Measurements from ENCODE around the gene PRKAA2.

The PRKAA2 gene

DNA sequence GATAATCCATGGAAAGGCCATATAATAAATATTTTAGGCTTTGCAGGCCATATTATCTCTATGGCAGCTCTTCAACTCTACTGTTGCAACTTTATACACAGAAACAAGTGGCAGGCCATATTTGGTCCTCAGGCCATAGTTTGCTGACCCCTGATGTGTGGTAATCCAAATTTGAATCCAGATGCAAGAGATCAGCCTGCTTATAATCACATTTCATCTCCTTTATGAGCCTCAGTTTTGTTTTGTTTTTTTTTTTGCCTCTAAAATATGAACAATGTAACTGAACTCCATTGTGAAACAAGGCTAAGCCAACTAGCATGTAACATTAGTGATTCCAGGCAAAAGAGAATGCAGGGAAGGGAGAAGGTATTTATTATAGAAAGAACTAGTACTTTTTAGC, 81.6 kb downstream of the PRKAA2 start:
- Histone ChIP-seq H3K4me3 (ENCODE audit: low read depth in 1 of 2, low read length in 2 of 2) (no peak overlapping the region), H3K9me3 (ENCODE audit: low read length) (no peaks in the 10 kb centered on the region), H3K4me1 (ENCODE audit: insufficient read depth, low read length) (no peaks in the 10 kb centered on the region), H3K9ac (ENCODE audit: low read length) (no peak overlapping the region), H3K27ac (ENCODE audit: low read depth, low read length) (no peak overlapping the region), H3K27me3 (ENCODE audit: control insufficient read depth in 1 of 2, insufficient read depth in 2 of 2, low read length in 2 of 2) (peaks cover 0 to 7% of the 10 kb centered on the region in 2 donors), H3K36me3 (ENCODE audit: insufficient read depth, low read length) (no peaks in the 10 kb centered on the region)

GRCh38 chr1:56728964-56729363, 83.8 kb downstream of the PRKAA2 start:
- Histone ChIP-seq H3K4me3 (ENCODE audit: low read depth in 1 of 2, low read length in 2 of 2) (no peak overlapping the region), H3K9ac (ENCODE audit: low read length) (no peak overlapping the region), H3K27ac (ENCODE audit: low read depth, low read length) (no peak overlapping the region), H3K4me1 (ENCODE audit: insufficient read depth, low read length) (no peaks in the 10 kb centered on the region), H3K36me3 (ENCODE audit: insufficient read depth, low read length) (no peaks in the 10 kb centered on the region), H3K27me3 (ENCODE audit: control insufficient read depth in 1 of 2, insufficient read depth in 2 of 2, low read length in 2 of 2) (peaks cover 0 to 7% of the 10 kb centered on the region in 2 donors), H3K9me3 (ENCODE audit: low read length) (no peaks in the 10 kb centered on the region)

- no peaks in the 10 kb centered on the region for H3K9me3 ChIP-seq (ENCODE audit: low read length)
- no peaks in the 10 kb centered on the region for H3K36me3 ChIP-seq (ENCODE audit: insufficient read depth, low read length)
- no peak overlapping the region for H3K9ac ChIP-seq (ENCODE audit: low read length)
- H3K4me1 ChIP-seq (ENCODE audit: insufficient read depth, low read length) = no peaks in the 10 kb centered on the region
- H3K4me3 ChIP-seq (ENCODE audit: low read depth in 1 of 2, low read length in 2 of 2) = no peak overlapping the region
- H3K27me3 ChIP-seq (ENCODE audit: control insufficient read depth in 1 of 2, insufficient read depth in 2 of 2, low read length in 2 of 2) = no peaks in the 10 kb centered on the region
- H3K27ac ChIP-seq (ENCODE audit: low read depth, low read length) = no peak overlapping the region
These were observed 100.1 kb downstream of the PRKAA2 start for GRCh38 chr1:56745231-56745630.

DNA sequence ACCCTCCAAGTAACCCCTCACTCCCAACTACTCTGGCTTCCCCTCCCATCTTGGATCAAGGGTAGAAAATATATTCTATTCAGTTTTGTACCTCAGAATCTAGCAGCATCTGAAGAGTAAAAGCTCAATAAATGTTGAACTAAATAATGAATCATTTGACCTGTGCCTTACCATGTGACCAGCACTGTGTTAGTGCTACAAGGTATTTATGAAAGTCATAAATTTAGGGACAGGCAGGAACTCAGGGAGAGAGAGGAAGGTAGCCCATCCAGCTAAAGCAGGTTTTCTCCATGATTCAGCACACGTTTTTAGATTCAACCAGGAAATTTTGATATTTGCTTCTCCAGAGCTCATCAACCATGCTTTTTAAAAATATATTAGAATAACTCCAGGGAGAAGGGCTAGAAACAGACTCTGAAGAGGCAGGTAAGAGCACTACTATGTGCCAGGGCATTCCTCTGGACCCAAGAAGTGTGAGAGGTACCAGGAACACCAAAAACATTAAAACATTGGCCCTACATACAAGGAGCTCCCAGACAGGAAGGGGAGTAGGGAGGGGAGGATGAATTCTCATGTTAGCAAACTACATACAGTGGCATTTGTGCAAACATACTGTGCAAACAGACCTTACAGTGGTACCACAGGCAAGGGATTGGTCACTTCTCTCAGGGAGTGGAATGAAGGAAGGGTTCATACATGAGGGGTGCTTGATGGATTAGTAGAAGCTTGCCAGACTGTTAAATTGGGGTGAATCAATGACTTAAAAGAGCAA, 109.8 kb downstream of the PRKAA2 start:
- no peaks in the 10 kb centered on the region for H3K27me3 ChIP-seq (ENCODE audit: control insufficient read depth in 1 of 2, insufficient read depth in 2 of 2, low read length in 2 of 2)
- H3K4me3 ChIP-seq (ENCODE audit: low read depth in 1 of 2, low read length in 2 of 2) = no peak overlapping the region
- H3K36me3 ChIP-seq (ENCODE audit: insufficient read depth, low read length) = no peaks in the 10 kb centered on the region
- no peaks in the 10 kb centered on the region for H3K4me1 ChIP-seq (ENCODE audit: insufficient read depth, low read length)
- H3K9me3 ChIP-seq (ENCODE audit: low read length) = no peaks in the 10 kb centered on the region
- H3K27ac ChIP-seq (ENCODE audit: low read depth, low read length) = no peak overlapping the region
- no peak overlapping the region for H3K9ac ChIP-seq (ENCODE audit: low read length)

GRCh38 chr1:56755911-56756310, 110.8 kb downstream of the PRKAA2 start:
- Histone ChIP-seq H3K9ac (ENCODE audit: low read length) (no peak overlapping the region), H3K4me3 (ENCODE audit: low read depth in 1 of 2, low read length in 2 of 2) (no peak overlapping the region), H3K27me3 (ENCODE audit: control insufficient read depth in 1 of 2, insufficient read depth in 2 of 2, low read length in 2 of 2) (no peaks in the 10 kb centered on the region)

DNA sequence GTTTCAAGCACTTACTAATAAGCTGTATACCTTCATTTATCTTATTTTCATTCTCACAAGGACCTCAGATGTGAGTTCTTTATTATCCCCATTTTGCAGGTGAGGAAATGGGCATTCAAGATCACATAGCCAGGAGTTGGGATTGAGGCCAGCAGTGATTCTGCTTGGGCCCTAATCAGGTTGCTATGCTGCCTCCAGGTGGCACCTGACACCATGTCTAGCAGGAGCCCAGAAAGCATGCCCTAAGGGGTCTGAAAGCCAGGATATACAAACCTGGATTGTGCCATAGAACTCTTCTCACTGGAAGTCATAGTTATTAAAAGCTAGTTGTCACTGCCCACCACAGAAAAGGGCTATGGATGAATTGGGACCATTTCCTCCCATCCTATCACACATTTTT, 113.0 kb downstream of the PRKAA2 start:
- Histone ChIP-seq H3K9me3 (ENCODE audit: low read length) (no peaks in the 10 kb centered on the region), H3K4me3 (ENCODE audit: low read depth in 1 of 2, low read length in 2 of 2) (no peak overlapping the region), H3K9ac (ENCODE audit: low read length) (no peak overlapping the region), H3K4me1 (ENCODE audit: insufficient read depth, low read length) (no peaks in the 10 kb centered on the region), H3K27ac (ENCODE audit: low read depth, low read length) (no peak overlapping the region), H3K27me3 (ENCODE audit: control insufficient read depth in 1 of 2, insufficient read depth in 2 of 2, low read length in 2 of 2) (no peaks in the 10 kb centered on the region), H3K36me3 (ENCODE audit: insufficient read depth, low read length) (no peaks in the 10 kb centered on the region)

More at GRCh38 chr1:56755911-56756310, 110.8 kb downstream of the PRKAA2 start:
- no peaks in the 10 kb centered on the region for H3K9me3 ChIP-seq (ENCODE audit: low read length)
- H3K4me1 ChIP-seq (ENCODE audit: insufficient read depth, low read length) = no peaks in the 10 kb centered on the region
- H3K36me3 ChIP-seq (ENCODE audit: insufficient read depth, low read length) = no peaks in the 10 kb centered on the region
- H3K27ac ChIP-seq (ENCODE audit: low read depth, low read length) = no peak overlapping the region

DNA sequence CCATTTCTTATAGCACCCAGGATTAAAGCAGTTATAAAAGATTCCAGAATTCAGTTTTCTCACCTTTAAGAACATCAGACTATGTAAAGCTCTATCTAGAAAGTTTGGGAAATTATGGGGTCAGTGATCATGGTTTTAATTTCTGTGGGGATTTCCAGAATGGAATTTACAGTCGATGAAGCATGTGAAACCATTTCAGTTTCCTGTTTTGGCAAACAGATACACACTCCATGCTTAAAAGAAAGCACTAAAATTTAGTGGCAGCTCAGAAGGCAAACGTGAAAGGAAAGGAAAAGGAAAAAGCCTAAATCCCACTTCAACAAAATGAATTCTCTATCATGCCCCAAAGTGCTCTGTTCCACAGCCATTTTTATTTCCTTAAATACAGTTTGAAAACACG, 113.7 kb downstream of the PRKAA2 start:
- H3K36me3 ChIP-seq (ENCODE audit: insufficient read depth, low read length) = no peaks in the 10 kb centered on the region
- no peaks in the 10 kb centered on the region for H3K27me3 ChIP-seq (ENCODE audit: control insufficient read depth in 1 of 2, insufficient read depth in 2 of 2, low read length in 2 of 2)

More for the DNA sequence above, 113.7 kb downstream of the PRKAA2 start:
- Histone ChIP-seq H3K9ac (ENCODE audit: low read length) (no peak overlapping the region), H3K9me3 (ENCODE audit: low read length) (no peaks in the 10 kb centered on the region), H3K4me1 (ENCODE audit: insufficient read depth, low read length) (no peaks in the 10 kb centered on the region), H3K27ac (ENCODE audit: low read depth, low read length) (no peak overlapping the region), H3K4me3 (ENCODE audit: low read depth in 1 of 2, low read length in 2 of 2) (no peak overlapping the region)

All from muscle layer of colon (tissue), 2 donors.